Measurements from ENCODE around the gene RLN3. TPM values are rescaled to one million over a fixed set of nuclear protein-coding genes. Genes with fewer than 3 reads are reported as not detected.

RLN3 gene
- total and polyA plus RNA-seq, 10 of the 15 experiments (the other 5 are each of a cell fraction or from before 2014, with no cell fraction given): not detected

DNA sequence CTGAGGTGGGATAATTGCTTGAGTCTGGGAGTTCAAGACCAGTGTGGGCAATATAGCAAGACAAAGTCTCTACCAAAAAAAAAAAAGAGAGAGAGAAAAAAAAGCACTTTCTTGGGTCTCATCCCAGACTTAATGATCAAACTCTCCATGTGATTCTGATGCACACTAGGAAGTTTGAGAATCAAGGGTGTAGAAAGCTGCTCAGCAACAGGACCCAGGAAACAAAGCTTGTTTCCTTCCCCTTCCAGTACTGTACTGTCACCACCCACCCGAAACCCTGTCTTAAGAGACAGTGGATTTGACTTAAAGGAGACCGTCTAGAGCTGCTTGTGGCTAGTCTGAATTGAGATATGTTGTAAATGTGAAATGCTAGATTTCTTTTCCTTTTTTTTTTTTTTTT, 50.5 kb downstream of the RLN3 start (continued):
- TF ChIP-seq, protein P1, sequence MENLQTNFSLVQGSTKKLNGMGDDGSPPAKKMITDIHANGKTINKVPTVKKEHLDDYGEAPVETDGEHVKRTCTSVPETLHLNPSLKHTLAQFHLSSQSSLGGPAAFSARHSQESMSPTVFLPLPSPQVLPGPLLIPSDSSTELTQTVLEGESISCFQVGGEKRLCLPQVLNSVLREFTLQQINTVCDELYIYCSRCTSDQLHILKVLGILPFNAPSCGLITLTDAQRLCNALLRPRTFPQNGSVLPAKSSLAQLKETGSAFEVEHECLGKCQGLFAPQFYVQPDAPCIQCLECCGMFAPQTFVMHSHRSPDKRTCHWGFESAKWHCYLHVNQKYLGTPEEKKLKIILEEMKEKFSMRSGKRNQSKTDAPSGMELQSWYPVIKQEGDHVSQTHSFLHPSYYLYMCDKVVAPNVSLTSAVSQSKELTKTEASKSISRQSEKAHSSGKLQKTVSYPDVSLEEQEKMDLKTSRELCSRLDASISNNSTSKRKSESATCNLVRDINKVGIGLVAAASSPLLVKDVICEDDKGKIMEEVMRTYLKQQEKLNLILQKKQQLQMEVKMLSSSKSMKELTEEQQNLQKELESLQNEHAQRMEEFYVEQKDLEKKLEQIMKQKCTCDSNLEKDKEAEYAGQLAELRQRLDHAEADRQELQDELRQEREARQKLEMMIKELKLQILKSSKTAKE (IDR thresholded peaks at IDR 0.05; ENCODE audit: low read depth, poor library complexity, severe bottlenecking): no peak

Other genes starting within 250 kb of the RLN3 start
Only the 7 nearest of the 15 such genes appear.
- 36.2 and 43.3 TPM in 2 replicates for gene DCAF15, start 75.6 kb upstream of the RLN3 start, total RNA-seq (2014; rRNA removed)
- gene DCAF15, start 75.6 kb upstream of the RLN3 start, total RNA-seq (2014; rRNA removed; fragmentation: Illumina TruSeq; extraction: Trizol): 16.9 and 18.0 TPM in 2 replicates
- gene DCAF15, start 75.6 kb upstream of the RLN3 start, total RNA-seq (2021): 58.2 and 63.4 TPM in 2 replicates
- 11.8 and 25.3 TPM in 2 replicates for gene DCAF15, start 75.6 kb upstream of the RLN3 start, polyA plus RNA-seq (2011; rRNA removed)
- 11.9 and 20.9 TPM in 2 replicates for gene DCAF15, start 75.6 kb upstream of the RLN3 start, polyA plus RNA-seq (2014; fragmentation: Illumina TruSeq; extraction: Trizol)
- gene DCAF15, start 75.6 kb upstream of the RLN3 start, polyA plus RNA-seq (2014; fragmentation: Nextera tagmentation; extraction: Ambion mirVana): under 1 TPM; 0.16 to 0.58 TPM
- gene DCAF15, start 75.6 kb upstream of the RLN3 start, polyA plus RNA-seq (2014; rRNA removed): 50.1 and 55.7 TPM in 2 replicates
- gene DCAF15, start 75.6 kb upstream of the RLN3 start, polyA plus RNA-seq (2016; fragmentation: Nextera tagmentation; extraction: Ambion mirVana): 10 to 100 TPM; 27.9 to 29.2 TPM
- gene RFX1, start 21.8 kb upstream of the RLN3 start, total RNA-seq (2014; rRNA removed): 1.1 and 2.5 TPM in 2 replicates
- gene RFX1, start 21.8 kb upstream of the RLN3 start, total RNA-seq (2014; rRNA removed; fragmentation: Illumina TruSeq; extraction: Trizol): 0.37 and 0.81 TPM in 2 replicates
- 8.2 and 11.0 TPM in 2 replicates for gene RFX1, start 21.8 kb upstream of the RLN3 start, total RNA-seq (2021)
- gene RFX1, start 21.8 kb upstream of the RLN3 start, polyA plus RNA-seq (2011; rRNA removed): 0.29 and 0.39 TPM in 2 replicates
- 0.11 and 0.79 TPM in 2 replicates for gene RFX1, start 21.8 kb upstream of the RLN3 start, polyA plus RNA-seq (2014; fragmentation: Illumina TruSeq; extraction: Trizol)
- gene RFX1, start 21.8 kb upstream of the RLN3 start, polyA plus RNA-seq (2014; fragmentation: Nextera tagmentation; extraction: Ambion mirVana): under 1 TPM; 0.05 to 0.29 TPM
- 2.6 and 3.5 TPM in 2 replicates for gene RFX1, start 21.8 kb upstream of the RLN3 start, polyA plus RNA-seq (2014; rRNA removed)
- gene RFX1, start 21.8 kb upstream of the RLN3 start, polyA plus RNA-seq (2016; fragmentation: Nextera tagmentation; extraction: Ambion mirVana): 1 to 10 TPM; 2.1 to 3.4 TPM
- 44.6 and 48.7 TPM in 2 replicates for gene IL27RA, start 3.6 kb downstream of the RLN3 start, total RNA-seq (2014; rRNA removed)
- gene IL27RA, start 3.6 kb downstream of the RLN3 start, total RNA-seq (2014; rRNA removed; fragmentation: Illumina TruSeq; extraction: Trizol): 26.3 and 30.0 TPM in 2 replicates
- gene IL27RA, start 3.6 kb downstream of the RLN3 start, total RNA-seq (2021): 51.4 and 52.3 TPM in 2 replicates
- 43.0 and 63.5 TPM in 2 replicates for gene IL27RA, start 3.6 kb downstream of the RLN3 start, polyA plus RNA-seq (2011; rRNA removed)
- gene IL27RA, start 3.6 kb downstream of the RLN3 start, polyA plus RNA-seq (2014; fragmentation: Illumina TruSeq; extraction: Trizol): 19.6 and 36.1 TPM in 2 replicates
- 10 to 100 TPM in 1 of 2 experiments, 1 to 10 TPM in 1; 8.4 to 13.1 TPM for gene IL27RA, start 3.6 kb downstream of the RLN3 start, polyA plus RNA-seq (2014; fragmentation: Nextera tagmentation; extraction: Ambion mirVana)
- 40.8 and 43.0 TPM in 2 replicates for gene IL27RA, start 3.6 kb downstream of the RLN3 start, polyA plus RNA-seq (2014; rRNA removed)
- gene IL27RA, start 3.6 kb downstream of the RLN3 start, polyA plus RNA-seq (2016; fragmentation: Nextera tagmentation; extraction: Ambion mirVana): 10 to 100 TPM; 41.6 to 48.4 TPM
- gene PALM3, start 33.9 kb downstream of the RLN3 start, total RNA-seq (2014; rRNA removed): not detected in 2 replicates
- gene PALM3, start 33.9 kb downstream of the RLN3 start, total RNA-seq (2014; rRNA removed; fragmentation: Illumina TruSeq; extraction: Trizol): not detected in 2 replicates
- not detected in 2 replicates for gene PALM3, start 33.9 kb downstream of the RLN3 start, total RNA-seq (2021)
- gene PALM3, start 33.9 kb downstream of the RLN3 start, polyA plus RNA-seq (2011; rRNA removed): not detected in 2 replicates
- not detected in 2 replicates for gene PALM3, start 33.9 kb downstream of the RLN3 start, polyA plus RNA-seq (2014; fragmentation: Illumina TruSeq; extraction: Trizol)
- not detected for gene PALM3, start 33.9 kb downstream of the RLN3 start, polyA plus RNA-seq (2014; fragmentation: Nextera tagmentation; extraction: Ambion mirVana)
- not detected in 2 replicates for gene PALM3, start 33.9 kb downstream of the RLN3 start, polyA plus RNA-seq (2014; rRNA removed)
- under 1 TPM in 1 of 2 experiments, not detected in 1; 0.07 TPM for gene PALM3, start 33.9 kb downstream of the RLN3 start, polyA plus RNA-seq (2016; fragmentation: Nextera tagmentation; extraction: Ambion mirVana)
- gene MISP3, start 44.6 kb downstream of the RLN3 start, total RNA-seq (2014; rRNA removed): 0.90 and 0.93 TPM in 2 replicates
- gene MISP3, start 44.6 kb downstream of the RLN3 start, total RNA-seq (2014; rRNA removed; fragmentation: Illumina TruSeq; extraction: Trizol): 0.51 and 0.63 TPM in 2 replicates
- 1.2 and 1.7 TPM in 2 replicates for gene MISP3, start 44.6 kb downstream of the RLN3 start, total RNA-seq (2021)
- gene MISP3, start 44.6 kb downstream of the RLN3 start, polyA plus RNA-seq (2011; rRNA removed): 0.56 and 0.98 TPM in 2 replicates
- 0.46 TPM in 2 replicates for gene MISP3, start 44.6 kb downstream of the RLN3 start, polyA plus RNA-seq (2014; fragmentation: Illumina TruSeq; extraction: Trizol)
- under 1 TPM; 0.07 to 0.11 TPM for gene MISP3, start 44.6 kb downstream of the RLN3 start, polyA plus RNA-seq (2014; fragmentation: Nextera tagmentation; extraction: Ambion mirVana)
- 1.4 and 1.7 TPM in 2 replicates for gene MISP3, start 44.6 kb downstream of the RLN3 start, polyA plus RNA-seq (2014; rRNA removed)
- gene MISP3, start 44.6 kb downstream of the RLN3 start, polyA plus RNA-seq (2016; fragmentation: Nextera tagmentation; extraction: Ambion mirVana): under 1 TPM; 0.52 to 0.66 TPM
- not detected in 2 replicates for gene C19orf67, start 57.6 kb downstream of the RLN3 start, total RNA-seq (2014; rRNA removed)
- gene C19orf67, start 57.6 kb downstream of the RLN3 start, total RNA-seq (2014; rRNA removed; fragmentation: Illumina TruSeq; extraction: Trizol): not detected in 2 replicates
- not detected in 2 replicates for gene C19orf67, start 57.6 kb downstream of the RLN3 start, total RNA-seq (2021)
- gene C19orf67, start 57.6 kb downstream of the RLN3 start, polyA plus RNA-seq (2011; rRNA removed): not detected in 2 replicates
- not detected in 2 replicates for gene C19orf67, start 57.6 kb downstream of the RLN3 start, polyA plus RNA-seq (2014; fragmentation: Illumina TruSeq; extraction: Trizol)
- not detected for gene C19orf67, start 57.6 kb downstream of the RLN3 start, polyA plus RNA-seq (2014; fragmentation: Nextera tagmentation; extraction: Ambion mirVana)
- not detected in 2 replicates for gene C19orf67, start 57.6 kb downstream of the RLN3 start, polyA plus RNA-seq (2014; rRNA removed)
- gene C19orf67, start 57.6 kb downstream of the RLN3 start, polyA plus RNA-seq (2016; fragmentation: Nextera tagmentation; extraction: Ambion mirVana): under 1 TPM in 1 of 2 experiments, not detected in 1; 0.14 TPM
- 35.0 and 41.4 TPM in 2 replicates for gene SAMD1, start 62.6 kb downstream of the RLN3 start, total RNA-seq (2014; rRNA removed)
- gene SAMD1, start 62.6 kb downstream of the RLN3 start, total RNA-seq (2014; rRNA removed; fragmentation: Illumina TruSeq; extraction: Trizol): 20.7 and 22.7 TPM in 2 replicates
- 71.7 and 74.5 TPM in 2 replicates for gene SAMD1, start 62.6 kb downstream of the RLN3 start, total RNA-seq (2021)
- gene SAMD1, start 62.6 kb downstream of the RLN3 start, polyA plus RNA-seq (2011; rRNA removed): 9.6 and 15.9 TPM in 2 replicates
- gene SAMD1, start 62.6 kb downstream of the RLN3 start, polyA plus RNA-seq (2014; fragmentation: Illumina TruSeq; extraction: Trizol): 16.2 and 27.8 TPM in 2 replicates
- gene SAMD1, start 62.6 kb downstream of the RLN3 start, polyA plus RNA-seq (2014; fragmentation: Nextera tagmentation; extraction: Ambion mirVana): 1 to 10 TPM; 3.0 to 5.4 TPM
- 39.3 and 50.7 TPM in 2 replicates for gene SAMD1, start 62.6 kb downstream of the RLN3 start, polyA plus RNA-seq (2014; rRNA removed)
- 1 to 10 TPM; 5.9 to 6.3 TPM for gene SAMD1, start 62.6 kb downstream of the RLN3 start, polyA plus RNA-seq (2016; fragmentation: Nextera tagmentation; extraction: Ambion mirVana)